ENCODE measurements around the gene ANKMY1. TPM values are rescaled to one million over a fixed set of nuclear protein-coding genes. Genes with fewer than 3 reads are reported as not detected.

Gene ANKMY1
- total and polyA plus RNA-seq, 2 experiments from 2014 or later: 9.2 to 11.1 TPM

- H3K27me3 ChIP-seq: no peaks in the 10 kb centered on the region
- no peaks in the 10 kb centered on the region for H4K20me1 ChIP-seq (ENCODE audit: insufficient read depth, poor library complexity, severe bottlenecking)
- WGBS (ENCODE audit: low lambda C conversion rate, missing lambda C conversion rate): 94% methylated on average over 40 of the region's 43 CpGs
- no peak for DNase-seq (ENCODE audit: low spot score)
- no peak overlapping the region for H3K4me3 ChIP-seq
- no peaks in the 10 kb centered on the region for H3K9me3 ChIP-seq (ENCODE audit: low read depth)
- no peak overlapping the region for H2AFZ ChIP-seq
- no peak for TF ChIP-seq CTCF (IDR thresholded peaks at IDR 0.05; ENCODE audit: poor library complexity)
- TF ChIP-seq EZH2phosphoT487 (IDR thresholded peaks at IDR 0.05; ENCODE audit: low read depth, severe bottlenecking, unreplicated experiment): no peak
- TF ChIP-seq EZH2 (IDR thresholded peaks at IDR 0.05; ENCODE audit: borderline replicate concordance): no peak
- no peak overlapping the region for H3K4me2 ChIP-seq
- no peaks in the 10 kb centered on the region for H3K9me2 ChIP-seq (replicated peaks; ENCODE audit: insufficient read depth)
- no peaks in the 10 kb centered on the region for H3K36me3 ChIP-seq (replicated peaks; ENCODE audit: insufficient read depth, low read depth)
- H3K79me2 ChIP-seq: no peaks in the 10 kb centered on the region
- H3K27ac ChIP-seq: no peak overlapping the region
- H3K4me1 ChIP-seq (ENCODE audit: insufficient read depth): peaks cover 4% of the 10 kb centered on the region
These were observed 19.6 kb downstream of the ANKMY1 start for GRCh38 chr2:240538031-240538780.

GRCh38 chr2:240532031-240532775, 25.6 kb downstream of the ANKMY1 start:
- Histone ChIP-seq H3K36me3 (replicated peaks; ENCODE audit: insufficient read depth, low read depth) (no peaks in the 10 kb centered on the region), H3K4me1 (ENCODE audit: insufficient read depth) (peaks cover 4% of the 10 kb centered on the region), H3K9me3 (ENCODE audit: low read depth) (peaks cover 14% of the 10 kb centered on the region), H3K27me3 (no peaks in the 10 kb centered on the region), H4K20me1 (ENCODE audit: insufficient read depth, poor library complexity, severe bottlenecking) (no peaks in the 10 kb centered on the region), H2AFZ (no peak overlapping the region), H3K9me2 (replicated peaks; ENCODE audit: insufficient read depth) (no peaks in the 10 kb centered on the region), H3K79me2 (no peaks in the 10 kb centered on the region), H3K4me2 (no peak overlapping the region), H3K4me3 (no peak overlapping the region), H3K27ac (no peak overlapping the region)
- no peak for DNase-seq (ENCODE audit: low spot score)
- 97% methylated on average over 1 of the region's 1 CpG for WGBS (ENCODE audit: low lambda C conversion rate, missing lambda C conversion rate)
- TF ChIP-seq EZH2phosphoT487 (IDR thresholded peaks at IDR 0.05; ENCODE audit: low read depth, severe bottlenecking, unreplicated experiment): no peak
- TF ChIP-seq CTCF (IDR thresholded peaks at IDR 0.05; ENCODE audit: poor library complexity): no peak
- TF ChIP-seq EZH2 (IDR thresholded peaks at IDR 0.05; ENCODE audit: borderline replicate concordance): no peak

DNA sequence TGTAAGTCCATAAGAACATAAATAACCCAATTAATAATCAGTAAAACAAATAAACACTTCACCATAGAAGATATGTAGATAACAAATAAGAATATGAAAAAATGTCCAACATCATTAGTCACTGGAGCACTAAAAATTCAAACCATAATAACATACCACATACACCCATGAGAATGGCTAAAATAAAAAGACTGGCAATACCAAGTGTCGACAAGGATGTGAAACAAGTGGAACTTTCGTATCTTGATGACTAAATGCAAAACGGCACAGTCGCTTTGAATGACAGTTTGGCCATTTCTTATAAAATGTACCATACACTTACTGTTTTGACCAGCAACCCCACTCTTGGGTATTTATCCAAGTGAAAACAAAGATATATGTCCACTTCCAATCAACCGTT, 26.8 kb downstream of the ANKMY1 start:
- Histone ChIP-seq H3K4me2 (no peak overlapping the region), H2AFZ (no peak overlapping the region), H3K4me3 (no peak overlapping the region), H3K9me2 (replicated peaks; ENCODE audit: insufficient read depth) (no peaks in the 10 kb centered on the region), H3K9me3 (ENCODE audit: low read depth) (peaks cover 14% of the 10 kb centered on the region), H4K20me1 (ENCODE audit: insufficient read depth, poor library complexity, severe bottlenecking) (no peaks in the 10 kb centered on the region), H3K4me1 (ENCODE audit: insufficient read depth) (peaks cover 4% of the 10 kb centered on the region), H3K27me3 (no peaks in the 10 kb centered on the region), H3K36me3 (replicated peaks; ENCODE audit: insufficient read depth, low read depth) (no peaks in the 10 kb centered on the region), H3K27ac (no peak overlapping the region), H3K79me2 (no peaks in the 10 kb centered on the region)
- TF ChIP-seq EZH2 (IDR thresholded peaks at IDR 0.05; ENCODE audit: borderline replicate concordance) (no peak), EZH2phosphoT487 (IDR thresholded peaks at IDR 0.05; ENCODE audit: low read depth, severe bottlenecking, unreplicated experiment) (no peak), CTCF (IDR thresholded peaks at IDR 0.05; ENCODE audit: poor library complexity) (no peak)
- DNase-seq (ENCODE audit: low spot score): no peak
- 98% methylated on average over 5 of the region's 5 CpGs for WGBS (ENCODE audit: low lambda C conversion rate, missing lambda C conversion rate)

Data from hepatocyte (in vitro differentiated cells).